Suprapubic skin (tissue), 4 donors: ENCODE data around the gene DGKH. TPM values are rescaled to one million over a fixed set of nuclear protein-coding genes. Genes with fewer than 3 reads are reported as not detected.

Experiments
- DNase-seq, 2 donors: peaks; one replicate each; pipeline ENCODE4 v3.0.0-alpha.2; 2019; ENCODE audit warnings: low spot score in 2 of 2
- H3K27ac ChIP-seq: fragments of 200-600 bp; sonication (generic); one replicate; pipeline ENCODE4 v1.5.1; 2019
- H3K27me3 ChIP-seq: fragments of 200-600 bp; sonication (generic); one replicate; pipeline ENCODE4 v1.5.1; 2019
- H3K36me3 ChIP-seq: fragments of 200-600 bp; sonication (generic); one replicate; pipeline ENCODE4 v1.5.1; 2019
- H3K4me1 ChIP-seq: fragments of 200-600 bp; sonication (generic); one replicate; pipeline ENCODE4 v1.5.1; 2019
- H3K4me3 ChIP-seq: fragments of 200-600 bp; sonication (generic); one replicate; pipeline ENCODE4 v1.5.1; 2019; ENCODE audit warnings: mild to moderate bottlenecking
- H3K9me3 ChIP-seq: fragments of 200-600 bp; sonication (generic); one replicate; pipeline ENCODE4 v1.5.1; 2019
- CTCF ChIP-seq, 2 donors: fragments of 200-600 bp in 1 of 2; fragments of 450-650 bp in 1 of 2; sonication (generic) in 1 of 2; IDR thresholded peaks; one replicate each; pipeline ENCODE4 v1.5.1; 2016 to 2019; ENCODE audit warnings: antibody characterized with exemption in 2 of 2, mild to moderate bottlenecking in 1 of 2, moderate library complexity in 1 of 2
- EP300 ChIP-seq: sonication (generic); formaldehyde crosslinking; IDR thresholded peaks from one replicate; pipeline ENCODE4 v1.6.1; 2017; ENCODE audit warnings: antibody characterized with exemption
- POLR2A ChIP-seq, 2 donors: fragments of 450-650 bp; IDR thresholded peaks; one replicate each; pipeline ENCODE4 v1.6.1; 2017; ENCODE audit warnings: antibody characterized with exemption in 2 of 2, mild to moderate bottlenecking in 2 of 2, moderate library complexity in 2 of 2
- POLR2AphosphoS5 ChIP-seq, 3 donors: sonication (generic); formaldehyde crosslinking; IDR thresholded peaks; one replicate each; pipeline ENCODE4 v1.6.1; 2017; ENCODE audit warnings: antibody characterized with exemption in 3 of 3
- WGBS: methylation state at CpG from one replicate; pipeline ENCODE4 v1.1.5; 2018; 5-methylcytosine and 5-hydroxymethylcytosine counted together
- total RNA-seq, 4 donors: library from RNA; depleted of rRNA; stranded (reverse); fragments of >200 nt; gene quantifications; one replicate each; pipeline ENCODE4 v1.1.0, GENCODE V29; 2016

DGKH gene
- total RNA-seq, 4 donors from 2014 or later = 14.8 to 28.0 (median 16.9) TPM

GRCh38 chr13:42041011-42041683 is 7.3 kb upstream of the DGKH start:
- TF ChIP-seq EP300 (no peak), POLR2AphosphoS5 (IDR thresholded peaks at IDR 0.05) (peak in 1 of 3 donors; percentile 11), POLR2A (IDR thresholded peaks at IDR 0.05) (no peak), CTCF (IDR thresholded peaks at IDR 0.05) (no peak)
- WGBS = under 1% methylated on average over 38 of the region's 58 CpGs
- no peaks in the 10 kb centered on the region for H3K27me3 ChIP-seq
- H3K9me3 ChIP-seq = no peaks in the 10 kb centered on the region
- peak in 1 of 2 donors; percentile 76 for DNase-seq
- H3K4me3 ChIP-seq = peak overlapping the region; percentile 85
- H3K4me1 ChIP-seq = peaks cover 18% of the 10 kb centered on the region
- no peaks in the 10 kb centered on the region for H3K36me3 ChIP-seq
- peak overlapping the region; percentile 95 for H3K27ac ChIP-seq

DNA sequence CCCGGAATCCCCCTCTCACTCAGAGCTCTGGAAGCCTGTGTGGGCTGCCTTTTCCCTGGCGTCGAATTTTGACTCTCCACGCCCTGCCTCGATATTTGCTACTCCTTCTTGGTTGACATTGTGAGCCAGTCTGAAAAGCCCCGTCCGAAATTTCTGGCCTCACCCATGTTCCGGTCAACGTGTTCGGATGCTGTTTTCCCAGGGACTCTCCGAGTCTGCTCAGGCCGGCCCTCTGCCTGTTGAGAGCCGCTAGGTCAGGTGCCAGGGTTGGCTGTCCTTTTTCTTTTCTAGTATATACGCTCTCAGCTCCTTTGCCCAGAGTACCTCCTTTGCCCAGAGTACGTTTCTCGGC is 6.8 kb upstream of the DGKH start:
- no peak for TF ChIP-seq POLR2A (IDR thresholded peaks at IDR 0.05)
- peak in 1 of 2 donors; percentile 30 for TF ChIP-seq CTCF (IDR thresholded peaks at IDR 0.05)
- no peak for TF ChIP-seq EP300
- no peak for TF ChIP-seq POLR2AphosphoS5 (IDR thresholded peaks at IDR 0.05)
- no peaks in the 10 kb centered on the region for H3K27me3 ChIP-seq
- 5% methylated on average over 16 of the region's 16 CpGs for WGBS
- H3K4me3 ChIP-seq = peak overlapping the region; percentile 85
- H3K36me3 ChIP-seq = no peaks in the 10 kb centered on the region
- no peaks in the 10 kb centered on the region for H3K9me3 ChIP-seq
- H3K4me1 ChIP-seq = peaks cover 19% of the 10 kb centered on the region
- no peak for DNase-seq
- no peak overlapping the region for H3K27ac ChIP-seq

DNA sequence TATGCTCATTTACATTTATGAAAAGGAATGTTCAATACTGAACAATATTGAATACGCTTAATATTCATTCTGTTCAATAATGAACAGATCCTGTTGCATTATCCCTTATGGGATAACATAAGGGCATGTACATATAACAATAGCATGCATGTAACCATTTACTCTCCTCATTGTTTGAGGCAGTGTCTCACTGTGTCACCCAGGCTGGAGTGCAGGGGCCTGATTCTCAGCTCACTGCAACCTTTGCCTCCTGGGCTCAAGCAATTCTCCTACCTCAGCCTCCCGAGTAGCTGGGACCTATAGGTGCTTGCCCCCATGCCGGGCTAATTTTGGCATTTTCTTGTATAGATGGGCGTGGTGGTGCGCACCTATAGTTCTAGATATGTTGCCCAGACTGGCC is 4.8 kb upstream of the DGKH start:
- no peaks in the 10 kb centered on the region for H3K9me3 ChIP-seq
- no peak overlapping the region for H3K27ac ChIP-seq
- DNase-seq = no peak
- no peak for TF ChIP-seq EP300
- TF ChIP-seq POLR2AphosphoS5 (IDR thresholded peaks at IDR 0.05) = no peak
- TF ChIP-seq POLR2A (IDR thresholded peaks at IDR 0.05) = no peak
- no peak for TF ChIP-seq CTCF (IDR thresholded peaks at IDR 0.05)
- peaks cover 28% of the 10 kb centered on the region for H3K4me1 ChIP-seq
- 96% methylated on average over 5 of the region's 5 CpGs for WGBS
- H3K27me3 ChIP-seq = no peaks in the 10 kb centered on the region
- no peak overlapping the region for H3K4me3 ChIP-seq
- no peaks in the 10 kb centered on the region for H3K36me3 ChIP-seq

DNA sequence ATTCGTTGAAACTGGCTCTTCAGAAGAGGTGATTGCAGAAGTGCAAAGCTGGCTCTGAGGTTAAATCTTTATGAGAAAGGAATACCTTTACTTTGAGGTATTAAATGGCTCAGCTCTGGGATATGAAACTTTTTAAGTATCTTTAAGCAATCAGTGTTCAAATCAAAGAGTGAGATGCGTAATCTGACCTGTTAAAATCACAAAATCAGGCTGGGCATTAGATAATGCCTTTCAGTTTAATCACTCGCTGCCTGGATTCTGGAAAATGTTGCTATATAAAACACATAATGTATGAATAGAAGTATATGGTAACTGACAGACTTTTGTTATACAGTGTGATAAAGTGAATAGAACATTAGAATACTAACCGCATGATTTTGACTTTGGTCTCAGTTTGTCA is 2.0 kb upstream of the DGKH start:
- H3K27ac ChIP-seq = no peak overlapping the region
- H3K36me3 ChIP-seq = no peaks in the 10 kb centered on the region
- TF ChIP-seq POLR2AphosphoS5 (IDR thresholded peaks at IDR 0.05) (no peak), CTCF (IDR thresholded peaks at IDR 0.05) (no peak), POLR2A (IDR thresholded peaks at IDR 0.05) (no peak), EP300 (no peak)
- H3K4me3 ChIP-seq = no peak overlapping the region
- no peaks in the 10 kb centered on the region for H3K9me3 ChIP-seq
- H3K4me1 ChIP-seq = peaks cover 23% of the 10 kb centered on the region
- WGBS = 93% methylated on average over 4 of the region's 4 CpGs
- no peaks in the 10 kb centered on the region for H3K27me3 ChIP-seq
- no peak for DNase-seq

DNA sequence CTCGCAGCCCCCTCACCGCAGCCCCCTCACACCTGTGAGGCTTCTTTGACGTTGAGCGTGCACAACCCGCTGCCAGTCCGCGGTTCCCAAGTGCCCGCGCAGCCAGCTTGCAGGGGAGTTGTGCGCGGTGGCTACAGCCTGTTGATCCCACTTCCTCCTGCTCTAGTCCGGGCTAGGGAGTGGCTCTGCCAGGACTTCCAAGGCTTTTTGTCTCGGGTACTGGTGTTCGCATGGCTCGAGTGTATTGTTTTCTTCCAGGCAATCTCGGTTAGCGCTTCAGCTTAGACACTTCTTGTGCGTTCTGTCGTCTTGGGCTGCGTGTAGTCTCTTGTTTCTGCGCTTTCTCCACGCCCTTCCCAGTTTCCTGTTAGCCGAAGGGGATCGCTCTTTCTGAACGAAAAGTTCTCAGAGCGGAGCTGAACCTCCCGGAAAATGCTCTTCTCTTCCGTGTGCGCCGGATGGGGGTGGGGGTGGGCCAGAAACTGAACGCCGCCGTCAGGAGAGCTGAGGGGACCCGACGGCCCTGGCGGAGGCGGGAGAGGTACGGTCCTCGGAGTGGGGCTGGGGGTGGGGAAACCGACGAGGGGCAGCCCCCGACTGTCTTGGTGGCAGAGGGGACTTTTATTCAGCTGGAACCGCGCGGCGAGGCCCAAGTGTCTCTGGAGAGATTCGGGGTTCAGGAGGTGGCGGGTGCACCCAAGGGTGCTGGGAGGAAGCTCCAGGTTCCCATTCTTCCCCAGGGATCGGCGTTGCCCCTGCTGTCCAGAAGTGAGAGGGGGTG is 697 bp upstream of the DGKH start:
- H3K9me3 ChIP-seq = no peaks in the 10 kb centered on the region
- DNase-seq = peak in 1 of 2 donors; percentile 72
- 1% methylated on average over 49 of the region's 50 CpGs for WGBS
- H3K36me3 ChIP-seq = no peaks in the 10 kb centered on the region
- TF ChIP-seq CTCF (IDR thresholded peaks at IDR 0.05) (no peak), POLR2A (IDR thresholded peaks at IDR 0.05) (no peak), POLR2AphosphoS5 (IDR thresholded peaks at IDR 0.05) (no peak), EP300 (peak; percentile 5)
- H3K4me3 ChIP-seq = peak overlapping the region; percentile 98
- no peaks in the 10 kb centered on the region for H3K27me3 ChIP-seq
- H3K4me1 ChIP-seq = peaks cover 17% of the 10 kb centered on the region
- peak overlapping the region; percentile 94 for H3K27ac ChIP-seq
